ENCODE data around the gene ZNF761.
"Not testable (repeated sequence)": the region's sequence is repeated elsewhere in the genome, so short reads cannot be mapped to it uniquely, and the experiment has no call there.

Gene ZNF761

GRCh38 chr19:53431399-53432087, at the start of gene ZNF761:
Gene ZNF761 (plus strand): TSS chr19:53431984. CDS start chr19:53447269, 15,285 bp downstream.
- DNase-seq = peak; percentile 92

GRCh38 chr19:53388168-53388567, 43.6 kb upstream of the ZNF761 start:
- no peak for DNase-seq

DNA sequence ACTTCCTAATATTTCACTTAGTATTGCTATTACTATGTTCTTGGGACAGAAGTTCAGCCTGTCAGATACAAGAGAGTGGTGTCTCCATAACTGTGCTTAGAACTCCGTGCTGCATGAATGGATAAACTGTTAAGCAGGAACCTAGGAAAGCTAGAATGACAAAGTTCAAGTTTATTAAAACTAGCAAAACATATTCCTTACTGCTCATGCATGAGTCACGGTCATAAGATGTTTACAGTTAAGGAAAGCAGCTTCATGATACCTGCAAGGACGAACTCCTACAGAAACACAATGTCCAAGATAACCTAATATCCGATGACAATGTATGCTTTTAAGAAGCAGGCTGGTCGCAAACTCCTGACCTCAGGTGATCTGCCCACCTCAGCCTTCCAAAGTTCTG, 42.9 kb upstream of the ZNF761 start:
- DNase-seq = no peak

DNA sequence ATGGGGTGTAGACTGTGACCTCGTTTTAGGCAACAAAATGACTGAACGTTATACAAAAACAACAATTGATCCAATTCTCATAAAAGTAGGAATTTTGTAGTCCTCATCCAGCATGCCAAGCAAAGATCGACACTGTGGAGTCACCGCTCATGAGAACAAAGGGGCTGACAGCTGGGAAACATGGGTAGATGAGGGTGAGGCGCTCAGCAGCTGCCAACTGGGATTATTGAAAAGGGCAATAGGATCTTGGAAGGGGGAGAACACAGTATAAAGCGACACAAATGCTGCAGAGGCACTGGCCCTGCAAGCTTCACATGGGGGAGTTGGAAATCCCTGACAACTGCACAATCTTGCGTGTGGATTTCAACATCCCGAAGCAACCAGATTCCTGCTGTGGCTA, 42.2 kb upstream of the ZNF761 start:
- DNase-seq = no peak

DNA sequence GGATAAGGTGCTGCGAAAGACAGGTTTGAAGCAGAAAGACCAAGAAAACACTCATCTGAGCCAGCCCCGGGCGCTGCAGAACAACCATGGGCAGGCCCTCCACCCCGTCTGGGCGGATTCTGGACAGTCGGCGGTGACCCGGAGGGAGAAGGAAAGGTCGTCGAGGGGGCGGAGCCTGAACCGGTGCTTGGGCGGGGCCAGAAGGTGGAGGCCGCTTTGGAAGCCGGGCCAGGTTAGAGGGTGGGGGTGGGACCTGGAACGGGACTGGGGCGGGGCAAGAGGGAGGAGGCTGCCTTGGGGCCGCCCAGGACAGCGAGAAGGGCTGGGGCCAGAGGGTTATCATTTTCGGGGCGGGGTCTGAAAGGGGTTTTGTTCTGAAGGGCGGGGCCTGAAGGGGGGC, 41.8 kb upstream of the ZNF761 start:
- DNase-seq = no peak

- DNase-seq = no peak
Measured at GRCh38 chr19:53394522-53394973, 37.2 kb upstream of the ZNF761 start.

DNA sequence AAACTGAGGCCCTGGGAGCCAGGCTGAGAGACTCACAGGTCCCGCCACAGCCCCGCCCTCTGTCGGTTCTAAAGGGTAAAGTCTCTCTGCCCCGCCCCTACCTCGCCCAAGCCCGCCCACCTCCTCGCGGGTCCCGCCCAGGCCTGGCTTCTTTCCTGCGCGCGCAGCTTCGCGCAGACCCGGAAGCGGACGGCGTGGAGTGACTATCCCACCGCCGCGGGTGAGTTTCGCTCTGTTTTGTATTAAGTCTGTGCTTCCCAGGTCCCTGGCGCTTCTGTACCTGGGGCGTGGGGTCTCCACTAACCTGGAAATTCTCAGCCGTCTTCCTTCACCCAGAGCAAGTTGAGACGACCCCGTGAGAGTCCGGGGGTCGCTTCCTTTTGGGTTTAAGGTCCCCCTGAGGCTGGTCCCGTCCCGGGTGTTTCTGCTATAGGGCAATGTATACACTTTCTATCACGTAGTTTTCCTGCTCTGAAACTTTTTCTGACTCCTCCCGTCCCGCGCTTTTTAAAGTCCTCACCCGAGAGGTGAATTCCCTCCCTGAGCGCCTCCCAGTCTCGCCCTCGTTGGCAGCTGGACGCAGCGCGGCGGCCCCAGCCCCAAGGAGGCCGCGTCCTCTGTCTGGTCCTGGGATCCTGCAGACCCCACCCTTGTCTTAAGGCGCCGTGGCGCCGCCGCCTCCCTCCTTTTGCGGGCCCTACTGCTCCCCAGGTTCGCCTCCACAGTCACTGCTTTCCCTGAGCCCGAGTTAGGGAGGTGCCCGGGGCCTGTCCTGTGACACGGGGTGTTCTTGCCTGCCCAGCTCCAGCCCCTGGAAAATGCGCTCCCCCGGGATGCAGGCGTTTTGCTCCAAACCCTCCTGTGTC, 36.6 kb upstream of the ZNF761 start, which contains the start of gene ZNF765:
ZNF765 (plus strand) TSS at position 176 of the 866 bp plus-strand sequence. CDS start 2,867 bp downstream, outside the sequence.
- peak; percentile 78 for DNase-seq

DNA sequence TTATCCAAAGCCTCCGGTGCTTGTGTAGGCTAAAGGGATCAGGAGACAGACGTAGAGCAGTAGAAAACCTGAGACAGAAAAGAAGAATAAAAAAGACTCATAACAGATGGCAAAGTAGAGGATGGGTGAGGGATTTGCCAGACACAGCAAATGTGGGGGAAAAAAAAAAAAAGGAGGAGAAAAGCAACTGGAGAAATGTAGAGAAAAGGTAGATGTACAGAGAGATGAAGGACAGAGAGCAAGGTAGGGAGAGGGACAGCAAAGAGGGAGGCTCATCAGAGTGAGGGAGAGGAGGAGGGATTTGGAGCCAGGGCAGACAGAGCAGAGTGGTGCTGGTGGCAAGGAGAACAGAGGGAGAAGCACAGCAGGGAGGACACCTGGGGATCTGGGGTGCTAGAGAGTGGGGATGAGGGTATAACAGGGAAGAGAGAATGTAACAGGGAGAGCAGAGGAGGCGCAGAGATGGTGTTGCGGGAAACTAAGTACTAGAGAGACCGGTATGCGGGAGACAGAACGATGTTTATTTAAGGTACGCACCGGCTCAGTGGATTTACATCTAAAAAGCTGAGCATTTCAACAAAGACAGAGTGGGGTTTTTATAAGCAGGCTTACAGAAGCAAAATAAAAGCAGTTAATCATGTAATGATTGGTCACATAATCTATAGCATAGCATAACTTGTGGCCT, 35.8 kb upstream of the ZNF761 start:
- not testable (repeated sequence) for DNase-seq

DNA sequence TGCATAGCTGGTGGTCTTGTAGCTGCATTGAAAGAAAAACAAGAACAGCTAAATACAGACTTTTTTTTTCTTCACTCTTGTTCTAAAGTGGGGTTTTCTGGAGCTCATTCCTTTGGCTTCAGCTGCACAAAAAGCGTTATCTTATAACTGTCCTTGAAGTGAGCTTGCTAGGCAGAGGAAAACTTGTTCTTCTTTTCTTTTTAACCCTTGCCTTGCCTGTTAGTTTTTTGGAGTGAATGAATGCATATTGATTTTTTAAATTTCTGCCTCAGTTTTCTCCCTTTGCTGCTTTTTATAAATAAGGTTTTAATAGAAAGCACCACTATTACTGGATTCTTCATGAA, 35.3 kb upstream of the ZNF761 start:
- DNase-seq = no peak

DNA sequence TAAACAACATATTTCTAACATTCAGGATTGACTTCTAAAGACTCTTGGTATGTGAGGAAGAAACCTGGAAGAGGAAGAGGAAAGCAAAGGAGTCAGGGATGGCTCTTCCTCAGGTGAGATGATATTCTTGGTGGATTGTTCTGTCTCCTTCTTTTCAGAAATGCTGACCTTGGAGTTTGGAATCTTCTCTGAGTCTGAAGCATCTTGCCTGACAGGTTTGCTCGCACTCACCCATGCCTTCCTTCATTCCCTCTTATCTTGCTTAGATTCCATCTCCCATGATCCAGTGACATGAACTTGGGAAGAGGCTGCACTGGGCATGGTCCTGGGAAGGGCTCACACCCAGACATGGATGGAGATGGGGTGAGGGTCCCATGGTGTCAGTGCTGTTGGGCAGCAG, 33.9 kb upstream of the ZNF761 start:
- not testable (repeated sequence) for DNase-seq

DNA sequence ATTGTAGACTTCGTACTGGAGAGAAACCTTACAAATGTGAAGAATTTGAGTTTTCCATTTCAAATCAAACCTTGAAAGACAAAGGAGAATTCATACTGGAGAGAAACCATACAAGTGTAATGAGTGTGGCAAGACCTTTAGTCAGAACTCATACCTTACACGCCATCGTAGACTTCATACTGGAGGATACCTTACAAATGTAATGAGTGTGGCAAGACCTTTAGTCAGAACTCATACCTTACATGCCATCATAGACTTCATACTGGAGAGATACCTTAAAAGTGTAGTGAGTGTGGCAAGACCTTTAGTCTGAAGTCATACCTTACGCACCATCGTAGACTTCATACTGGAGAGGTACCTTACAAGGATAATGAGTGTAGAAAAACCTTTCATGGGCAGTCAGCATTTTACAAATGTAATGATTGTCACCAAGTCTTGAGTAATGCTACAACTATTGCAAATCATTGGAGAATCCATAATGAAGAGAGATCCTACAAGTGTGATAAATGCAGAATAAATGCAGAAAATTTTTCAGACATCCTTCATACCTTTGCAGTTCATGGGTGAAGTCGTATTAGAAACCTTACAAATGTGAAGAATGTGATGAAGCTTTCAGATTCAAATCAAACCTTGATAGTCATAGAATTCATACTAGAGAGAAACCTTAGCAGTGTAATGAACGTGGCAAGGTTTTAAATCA, 22.1 kb upstream of the ZNF761 start:
- no peak for DNase-seq

GRCh38 chr19:53420520-53421315, 11.1 kb upstream of the ZNF761 start:
- not testable (repeated sequence) for DNase-seq

- no peak for DNase-seq
Measured at GRCh38 chr19:53422551-53422950, 9.2 kb upstream of the ZNF761 start.

DNA sequence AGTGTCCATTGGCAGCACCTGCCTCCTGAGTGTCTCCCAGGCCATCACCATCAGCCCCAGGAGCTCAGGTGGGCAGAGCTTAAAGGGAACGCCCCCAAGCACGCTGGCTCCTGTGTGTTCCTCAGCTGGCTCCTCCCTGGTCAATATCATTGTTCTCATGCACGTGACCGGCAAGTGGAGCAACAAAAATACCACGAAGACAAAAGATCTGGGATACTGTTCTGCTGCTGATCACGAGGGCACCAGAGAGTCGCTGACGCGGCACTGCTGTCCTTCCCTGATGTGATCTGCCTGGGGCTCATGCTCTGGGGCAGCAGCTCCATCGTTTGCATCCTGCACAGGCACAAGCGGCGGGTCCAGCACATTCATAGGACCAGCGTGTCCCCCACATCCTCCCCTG, 8.7 kb upstream of the ZNF761 start:
- DNase-seq = peak; percentile 34

DNA sequence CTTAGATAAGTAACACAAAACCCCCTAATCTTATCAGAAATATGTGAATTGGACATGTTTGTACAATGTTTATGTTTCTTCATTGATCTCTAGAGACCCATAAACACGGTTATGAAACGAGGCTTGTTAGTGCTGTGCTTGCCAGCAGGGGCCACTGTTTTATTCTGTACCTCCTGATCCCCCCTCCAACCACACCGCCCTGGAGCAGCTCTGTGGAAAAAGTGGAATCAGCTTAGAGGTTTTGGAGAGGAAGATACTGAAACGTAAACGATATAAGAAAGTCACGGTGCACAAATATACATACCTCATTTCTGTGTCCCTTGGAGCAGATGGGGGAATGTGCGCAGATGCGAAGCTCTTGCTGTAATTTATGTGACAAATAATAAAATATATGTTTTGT, 8.1 kb upstream of the ZNF761 start:
- DNase-seq = not testable (repeated sequence)

- peak; percentile 57 for DNase-seq
Measured at GRCh38 chr19:53424968-53425597, 6.7 kb upstream of the ZNF761 start.

DNA sequence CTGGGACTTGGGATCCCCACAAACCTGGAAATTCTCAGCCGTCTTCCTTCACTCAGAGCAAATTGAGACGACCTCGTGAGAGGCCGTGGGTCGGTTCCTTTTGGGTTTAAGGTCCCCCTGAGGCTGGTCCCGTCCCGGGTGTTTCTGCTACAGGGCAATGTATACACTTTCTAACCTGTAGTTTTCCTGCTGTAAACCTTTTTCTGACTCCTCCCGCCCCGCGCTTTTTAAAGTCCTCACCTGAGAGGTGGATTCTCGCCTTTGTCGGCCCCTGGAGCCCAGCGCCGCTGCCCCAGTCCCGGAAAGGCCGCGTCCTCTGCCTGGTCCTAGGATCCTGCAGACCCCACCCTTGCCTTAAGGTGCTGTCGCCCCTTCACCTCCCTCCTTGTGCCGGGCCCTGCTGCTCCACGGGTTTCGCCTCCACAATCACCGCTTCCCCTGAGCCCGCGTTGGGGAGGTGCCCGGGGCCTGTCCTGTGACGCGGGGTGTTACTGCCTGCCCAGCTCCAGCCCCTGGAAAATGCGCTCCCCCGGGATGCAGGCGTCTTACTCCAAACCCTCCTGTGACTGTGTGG, 391 bp downstream of the ZNF761 start:
- DNase-seq = no peak

GRCh38 chr19:53443809-53444208, 12.0 kb downstream of the ZNF761 start:
- DNase-seq = not testable (repeated sequence)

GRCh38 chr19:53447196-53447595, 15.4 kb downstream of the ZNF761 start:
- not testable (repeated sequence) for DNase-seq

DNA sequence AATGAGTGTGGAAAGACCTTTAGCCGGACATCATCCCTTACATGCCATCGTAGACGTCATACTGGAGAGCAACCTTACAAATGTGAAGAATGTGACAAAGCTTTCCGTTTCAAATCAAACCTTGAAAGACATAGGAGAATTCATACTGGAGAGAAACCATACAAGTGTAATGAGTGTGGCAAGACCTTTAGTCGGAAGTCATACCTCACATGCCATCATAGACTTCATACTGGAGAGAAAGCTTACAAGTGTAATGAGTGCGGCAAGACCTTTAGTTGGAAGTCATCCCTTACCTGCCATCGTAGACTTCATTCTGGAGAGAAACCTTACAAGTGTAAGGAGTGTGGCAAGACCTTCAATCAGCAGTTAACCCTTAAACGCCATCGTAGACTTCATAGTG, 24.0 kb downstream of the ZNF761 start:
- DNase-seq = no peak

GRCh38 chr19:53460131-53460721, 28.4 kb downstream of the ZNF761 start:
- not testable (repeated sequence) for DNase-seq
